SK-N-MC (cell line): ENCODE results near the gene FGD6.

ENCODE experiments used
- EZH2 ChIP-seq: fragments of 200-600 bp; sonication (generic); IDR thresholded peaks from one replicate; pipeline ENCODE4 v1.6.1; 2017; ENCODE audit warnings: antibody characterized with exemption
- FOXP2 ChIP-seq: optimal IDR thresholded peaks from 2 replicates; pipeline ENCODE3; 2011; ENCODE audit warnings: mild to moderate bottlenecking, moderate library complexity; ENCODE audit not compliant: insufficient read depth; ENCODE audit errors: extremely low read length, control extremely low read depth
- POLR2AphosphoS5 ChIP-seq: IDR thresholded peaks from 2 replicates; pipeline ENCODE4 v1.6.1; 2012; ENCODE audit warnings: mild to moderate bottlenecking, low read depth, low read length, borderline replicate concordance

DNA sequence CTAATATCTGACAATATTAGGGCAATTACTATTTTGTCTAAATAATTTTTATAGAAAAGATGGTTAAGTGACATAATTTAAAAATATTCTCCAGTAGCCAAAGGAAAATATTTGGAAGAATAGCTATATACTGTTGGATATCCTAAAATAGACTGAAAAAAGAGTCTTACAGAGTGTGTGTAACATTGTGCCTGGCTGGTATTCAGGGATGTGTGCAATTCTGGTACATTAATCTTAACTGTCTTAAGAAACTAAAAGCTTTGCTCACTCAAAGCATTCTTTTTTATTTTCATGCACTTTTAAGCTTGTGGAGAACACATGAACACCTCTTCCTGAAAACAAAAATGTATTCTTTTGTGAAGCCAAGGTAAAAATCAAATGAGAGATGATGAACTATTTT, 133.8 kb downstream of the FGD6 start:
- TF ChIP-seq POLR2AphosphoS5 (no peak), EZH2 (no peak), FOXP2 (no peak)
